ACC112 (cell line): ENCODE measurements around the gene TCEANC.
A peak's percentile ranks its signal among the peaks of the same experiment; 100 is the strongest.
"Not testable (repeated sequence)": the region's sequence is repeated elsewhere in the genome, so short reads cannot be mapped to it uniquely, and the experiment has no call there.

Experiments
- H2AFZ ChIP-seq: fragments of 200-600 bp; sonication (generic); one replicate; pipeline ENCODE4 v1.6.0; 2017; ENCODE audit warnings: antibody characterized with exemption, low read length; ENCODE audit not compliant: unreplicated experiment
- H3K27ac ChIP-seq: fragments of 200-600 bp; sonication (generic); 2 replicates; pipeline ENCODE4 v1.5.1; 2014; ENCODE audit warnings: low read depth, mild to moderate bottlenecking, antibody characterized with exemption, low read length, moderate library complexity
- H3K27me3 ChIP-seq: fragments of 200-600 bp; sonication (generic); 2 replicates; pipeline ENCODE4 v1.6.1; 2014; ENCODE audit warnings: mild to moderate bottlenecking, antibody characterized with exemption, low read length, moderate library complexity, mixed read lengths; ENCODE audit not compliant: insufficient read depth
- H3K36me3 ChIP-seq: fragments of 200-600 bp; sonication (generic); 2 replicates; pipeline ENCODE4 v1.6.1; 2016; ENCODE audit warnings: mild to moderate bottlenecking, antibody characterized with exemption, low read length, moderate library complexity, mixed read lengths; ENCODE audit not compliant: insufficient read depth
- H3K4me1 ChIP-seq: fragments of 200-600 bp; sonication (generic); one replicate; pipeline ENCODE4 v1.6.1; 2016; ENCODE audit warnings: low read length, mixed read lengths; ENCODE audit not compliant: insufficient read depth, unreplicated experiment, control insufficient read depth
- H3K4me3 ChIP-seq: fragments of 200-600 bp; sonication (generic); 2 replicates; pipeline ENCODE4 v1.5.1; 2014; ENCODE audit warnings: mild to moderate bottlenecking, low read depth, low read length
- H3K79me2 ChIP-seq: fragments of 200-600 bp; sonication (generic); one replicate; pipeline ENCODE4 v1.6.0; 2016; ENCODE audit warnings: low read length; ENCODE audit not compliant: control insufficient read depth, unreplicated experiment, insufficient read depth

TCEANC gene

GRCh38 chrX:13638826-13639225, 14.1 kb upstream of the TCEANC start:
- H3K79me2 ChIP-seq: no peaks in the 10 kb centered on the region
- no peaks in the 10 kb centered on the region for H3K4me1 ChIP-seq
- no peak overlapping the region for H3K27ac ChIP-seq
- H3K36me3 ChIP-seq: no peaks in the 10 kb centered on the region
- H2AFZ ChIP-seq: no peak overlapping the region
- H3K27me3 ChIP-seq: no peaks in the 10 kb centered on the region
- H3K4me3 ChIP-seq: no peak overlapping the region

DNA sequence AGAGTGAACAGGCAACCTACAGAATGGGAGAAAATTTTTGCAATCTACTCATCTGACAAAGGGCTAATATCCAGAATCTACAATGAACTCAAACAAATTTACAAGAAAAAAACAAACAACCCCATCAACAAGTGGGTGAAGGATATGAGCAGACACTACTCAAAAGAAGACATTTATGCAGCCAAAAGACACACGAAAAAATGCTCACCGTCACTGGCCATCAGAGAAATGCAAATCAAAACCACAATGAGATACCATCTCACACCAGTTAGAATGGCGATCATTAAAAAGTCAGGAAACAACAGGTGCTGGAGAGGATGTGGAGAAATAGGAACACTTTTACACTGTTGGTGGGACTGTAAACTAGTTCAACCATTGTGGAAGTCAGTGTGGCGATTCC, 11.3 kb upstream of the TCEANC start:
- H3K4me3 ChIP-seq, H3K79me2 ChIP-seq, H3K36me3 ChIP-seq, H3K4me1 ChIP-seq, H2AFZ ChIP-seq, H3K27me3 ChIP-seq, H3K27ac ChIP-seq: not testable (repeated sequence)

- H3K4me1 ChIP-seq: peaks cover 6% of the 10 kb centered on the region
- no peak overlapping the region for H3K4me3 ChIP-seq
- no peak overlapping the region for H3K27ac ChIP-seq
- no peaks in the 10 kb centered on the region for H3K79me2 ChIP-seq
- peak overlapping the region; percentile 65 for H2AFZ ChIP-seq
- no peaks in the 10 kb centered on the region for H3K36me3 ChIP-seq
- H3K27me3 ChIP-seq: no peaks in the 10 kb centered on the region
Observed at GRCh38 chrX:13645464-13646153, 7.3 kb upstream of the TCEANC start.

DNA sequence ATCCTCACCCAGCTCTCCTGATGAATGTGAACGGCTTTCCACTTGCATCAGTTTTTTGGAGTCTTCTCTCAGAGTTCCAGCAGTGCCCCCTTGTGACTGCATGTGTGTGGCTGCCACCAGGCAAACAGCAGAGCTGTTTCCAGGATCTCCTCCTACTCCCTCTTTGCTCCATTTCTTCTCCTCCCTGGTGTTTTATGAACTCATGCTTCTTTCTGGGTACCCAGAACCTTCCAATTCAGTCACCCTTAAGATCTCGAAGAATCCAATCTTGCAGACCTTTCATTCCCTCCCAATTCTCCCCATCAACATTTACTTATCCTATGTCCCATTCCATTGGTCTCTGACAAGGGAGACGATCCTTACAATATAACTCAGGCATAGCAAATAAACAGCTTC, 6.8 kb upstream of the TCEANC start:
- no peak overlapping the region for H3K4me3 ChIP-seq
- peaks cover 11% of the 10 kb centered on the region for H3K4me1 ChIP-seq
- no peaks in the 10 kb centered on the region for H3K36me3 ChIP-seq
- H3K79me2 ChIP-seq: no peaks in the 10 kb centered on the region
- no peaks in the 10 kb centered on the region for H3K27me3 ChIP-seq
- H3K27ac ChIP-seq: no peak overlapping the region
- peak overlapping the region; percentile 65 for H2AFZ ChIP-seq

- Histone ChIP-seq H3K4me3 (peak overlapping the region; percentile 37; the same call in 1 of the 2 replicates), H3K4me1 (peaks cover 17% of the 10 kb centered on the region), H3K27me3 (no peaks in the 10 kb centered on the region), H3K27ac (peak overlapping the region; percentile 38; the same call in 1 of the 2 replicates), H3K79me2 (no peaks in the 10 kb centered on the region), H3K36me3 (no peaks in the 10 kb centered on the region), H2AFZ (peak overlapping the region; percentile 45)
Observed at GRCh38 chrX:13647709-13648212, 5.2 kb upstream of the TCEANC start.

DNA sequence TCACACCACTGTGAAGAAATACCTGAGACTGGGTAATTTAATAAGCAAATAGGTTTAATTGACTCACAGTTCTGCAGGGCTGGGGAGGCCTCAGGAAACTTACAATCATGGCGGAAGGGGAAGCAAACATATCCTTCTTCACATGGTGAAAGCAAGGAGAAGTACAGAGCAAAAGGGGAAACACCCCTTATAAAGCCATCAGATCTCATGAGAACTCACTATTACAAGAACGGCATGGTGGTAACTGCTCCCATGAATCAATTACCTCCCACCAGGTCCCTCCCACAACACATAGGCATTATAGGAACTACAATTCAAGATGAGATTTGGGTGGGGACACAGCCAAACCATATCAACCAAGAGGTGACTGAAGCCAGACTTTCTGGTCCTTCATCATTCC, 4.6 kb upstream of the TCEANC start:
- not testable (repeated sequence) for H3K4me3 ChIP-seq, H3K27ac ChIP-seq, H3K79me2 ChIP-seq, H2AFZ ChIP-seq, H3K27me3 ChIP-seq, H3K36me3 ChIP-seq
- H3K4me1 ChIP-seq: peaks cover 17% of the 10 kb centered on the region

DNA sequence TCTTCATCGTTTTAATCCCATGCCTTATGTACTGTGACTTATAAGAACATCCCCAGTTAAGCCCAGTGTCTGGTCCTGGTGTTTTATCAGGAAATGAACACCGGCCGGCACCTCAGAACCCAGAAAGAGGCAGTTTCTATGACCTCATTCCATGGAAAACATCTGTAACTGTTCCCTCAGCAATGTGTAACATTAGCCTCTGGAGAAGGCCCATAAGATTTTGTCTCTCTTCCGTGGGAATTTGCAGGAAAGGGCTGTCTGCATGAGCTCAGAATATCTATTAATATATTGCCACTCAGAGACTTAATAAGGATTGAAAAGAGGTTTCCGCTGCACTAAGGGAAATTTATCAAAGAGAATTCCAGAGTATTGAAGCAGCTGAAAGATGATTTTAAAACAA, 3.1 kb upstream of the TCEANC start:
- H3K79me2 ChIP-seq: no peaks in the 10 kb centered on the region
- H2AFZ ChIP-seq: no peak overlapping the region
- peaks cover 24% of the 10 kb centered on the region for H3K4me1 ChIP-seq
- H3K4me3 ChIP-seq: no peak overlapping the region
- H3K36me3 ChIP-seq: no peaks in the 10 kb centered on the region
- H3K27ac ChIP-seq: no peak overlapping the region
- no peaks in the 10 kb centered on the region for H3K27me3 ChIP-seq

- no peak overlapping the region for H3K4me3 ChIP-seq
- H3K36me3 ChIP-seq: no peaks in the 10 kb centered on the region
- no peaks in the 10 kb centered on the region for H3K27me3 ChIP-seq
- H3K79me2 ChIP-seq: no peaks in the 10 kb centered on the region
- H3K4me1 ChIP-seq: peaks cover 24% of the 10 kb centered on the region
- H2AFZ ChIP-seq: no peak overlapping the region
- no peak overlapping the region for H3K27ac ChIP-seq
Observed at GRCh38 chrX:13650318-13650717, 2.6 kb upstream of the TCEANC start.

DNA sequence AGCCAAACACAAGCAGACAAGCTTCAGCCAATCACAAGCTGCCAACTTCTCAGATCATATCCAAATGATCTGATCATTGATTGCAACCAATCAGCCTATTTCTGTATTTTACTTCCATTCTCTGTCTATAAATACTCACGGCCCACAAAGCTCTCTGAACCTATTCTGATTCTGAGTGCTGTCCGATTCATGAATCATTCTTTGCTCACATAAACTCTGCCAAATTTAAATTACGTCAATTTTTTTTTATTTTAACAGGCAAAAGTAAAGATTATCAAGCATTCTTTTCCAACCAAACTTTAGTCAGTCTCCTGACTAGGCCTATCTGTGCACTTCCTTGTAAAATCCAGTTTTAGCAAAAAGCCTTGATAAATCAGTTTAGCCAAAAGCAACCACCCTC, 1.8 kb upstream of the TCEANC start:
- Histone ChIP-seq H3K4me3 (no peak overlapping the region), H2AFZ (no peak overlapping the region), H3K27me3 (no peaks in the 10 kb centered on the region), H3K4me1 (peaks cover 24% of the 10 kb centered on the region), H3K27ac (peak overlapping the region; percentile 95), H3K36me3 (no peaks in the 10 kb centered on the region), H3K79me2 (no peaks in the 10 kb centered on the region)

GRCh38 chrX:13652287-13652793, 601 bp upstream of the TCEANC start:
- Histone ChIP-seq H3K36me3 (no peaks in the 10 kb centered on the region), H3K27me3 (no peaks in the 10 kb centered on the region), H3K79me2 (no peaks in the 10 kb centered on the region), H3K4me3 (peak overlapping the region; percentile 88), H2AFZ (peak overlapping the region; percentile 70), H3K27ac (peak overlapping the region; percentile 95), H3K4me1 (peaks cover 21% of the 10 kb centered on the region)

DNA sequence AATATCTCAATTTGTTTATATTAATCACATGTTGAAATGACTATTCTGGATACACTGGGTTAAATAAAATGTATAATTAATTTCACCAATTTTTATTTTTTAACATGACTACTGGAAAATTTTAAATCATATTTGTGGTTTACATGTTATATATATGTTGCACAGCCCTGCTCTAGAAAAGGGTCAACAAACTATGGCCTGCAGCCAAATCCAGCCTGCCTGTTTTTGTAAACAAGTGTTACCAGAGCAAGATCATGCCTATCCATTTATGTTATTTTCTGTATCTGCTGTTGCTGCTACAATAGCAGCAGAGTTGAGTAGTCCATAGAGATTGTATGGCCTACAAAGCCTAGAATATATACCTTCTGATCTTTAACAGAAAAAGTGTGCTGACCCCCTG, 1.2 kb downstream of the TCEANC start:
- no peaks in the 10 kb centered on the region for H3K36me3 ChIP-seq
- H3K27me3 ChIP-seq: no peaks in the 10 kb centered on the region
- H3K4me3 ChIP-seq: peak overlapping the region; percentile 88
- H2AFZ ChIP-seq: no peak overlapping the region
- peak overlapping the region; percentile 95 for H3K27ac ChIP-seq
- H3K79me2 ChIP-seq: no peaks in the 10 kb centered on the region
- peaks cover 27% of the 10 kb centered on the region for H3K4me1 ChIP-seq
